Activated CD4-positive, alpha-beta T cell treated with anti-CD3 and anti-CD28 coated beads, Interleukin-2, amount 50 U/mL, for 48 hours (primary cell): ENCODE results near the gene ARID1B.
"Not testable (repeated sequence)": the region's sequence is repeated elsewhere in the genome, so short reads cannot be mapped to it uniquely, and the experiment has no call there.

Experiments
- DNase-seq, 2 experiments: peaks; one replicate each; pipeline ENCODE4 v3.0.0-alpha.2; 2020

Gene ARID1B

DNA sequence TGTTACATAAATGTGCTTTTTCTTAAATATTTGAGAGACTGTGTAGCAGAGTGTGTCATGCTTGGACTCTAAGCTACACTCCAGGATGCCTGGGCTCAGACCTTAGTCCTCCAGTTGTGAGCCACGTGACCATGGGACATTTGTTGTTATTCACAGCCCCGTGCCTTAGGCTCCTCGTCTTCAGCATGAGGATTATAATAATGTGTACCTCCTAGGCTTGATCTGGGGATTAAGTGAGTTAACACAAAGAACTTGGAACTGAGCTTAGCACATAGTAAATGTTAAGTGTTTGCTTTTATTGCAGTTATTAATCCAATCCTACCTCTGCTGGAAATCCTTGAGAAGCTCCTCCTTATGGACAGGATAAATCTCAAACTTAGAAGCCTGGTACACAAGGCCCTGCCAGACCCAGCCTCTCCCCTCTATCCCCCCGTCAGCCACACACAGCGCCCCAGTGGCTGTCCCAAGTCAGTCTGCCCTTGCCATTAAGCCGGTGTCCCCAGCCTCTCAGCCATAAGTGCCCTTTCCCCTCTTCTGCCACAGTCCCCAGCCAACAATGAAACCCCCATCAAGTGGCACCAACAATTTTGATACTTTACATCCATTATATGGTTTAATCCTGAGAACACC, 368.6 kb downstream of the ARID1B start:
- no peak for DNase-seq

GRCh38 chr6:157147054-157148026, 370.2 kb downstream of the ARID1B start:
- not testable (repeated sequence) for DNase-seq

- no peak for DNase-seq
These were observed 371.5 kb downstream of the ARID1B start for GRCh38 chr6:157148391-157149323.

DNA sequence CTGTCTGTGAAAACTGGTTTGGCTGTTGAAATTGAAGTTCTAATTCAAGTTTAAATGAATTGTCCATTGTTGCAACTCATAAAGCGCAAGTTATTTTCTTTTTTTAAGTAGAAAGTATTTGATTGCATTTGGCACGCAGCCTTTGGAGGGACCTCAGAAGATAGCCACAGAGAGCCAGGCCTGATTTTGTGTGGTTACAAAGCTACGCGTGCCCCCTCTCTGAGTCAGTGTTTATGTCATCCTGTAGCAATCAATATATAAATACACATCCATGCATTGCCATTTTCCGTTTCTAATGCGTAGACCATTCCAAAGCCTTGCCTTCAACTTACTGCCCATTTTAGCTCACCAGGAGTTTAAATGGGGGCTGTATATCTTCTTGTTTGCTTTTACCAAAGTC, 372.9 kb downstream of the ARID1B start:
- no peak for DNase-seq

GRCh38 chr6:157151029-157151428, 373.9 kb downstream of the ARID1B start:
- DNase-seq, result no peak

GRCh38 chr6:157151989-157152388, 374.8 kb downstream of the ARID1B start:
- no peak for DNase-seq

DNA sequence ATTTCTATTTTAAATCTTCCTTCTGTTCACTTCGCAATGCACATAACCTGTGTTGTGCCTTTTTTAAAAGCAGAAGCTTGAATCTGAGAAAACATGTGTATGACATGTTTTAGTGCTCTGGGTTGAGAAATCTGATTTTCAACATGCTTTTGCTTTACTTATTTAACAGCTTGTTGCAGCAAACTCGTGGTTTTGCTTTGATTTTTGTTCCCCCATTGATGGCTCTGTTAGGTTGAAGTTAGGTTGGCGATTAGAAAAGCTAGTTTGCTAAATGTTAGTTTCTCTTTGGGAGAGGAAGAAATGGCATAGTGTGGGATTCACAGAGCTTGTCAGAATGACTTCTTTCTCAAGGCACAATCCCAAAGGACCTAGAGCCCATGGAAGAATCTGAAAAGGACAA, 375.4 kb downstream of the ARID1B start:
- DNase-seq, result no peak

DNA sequence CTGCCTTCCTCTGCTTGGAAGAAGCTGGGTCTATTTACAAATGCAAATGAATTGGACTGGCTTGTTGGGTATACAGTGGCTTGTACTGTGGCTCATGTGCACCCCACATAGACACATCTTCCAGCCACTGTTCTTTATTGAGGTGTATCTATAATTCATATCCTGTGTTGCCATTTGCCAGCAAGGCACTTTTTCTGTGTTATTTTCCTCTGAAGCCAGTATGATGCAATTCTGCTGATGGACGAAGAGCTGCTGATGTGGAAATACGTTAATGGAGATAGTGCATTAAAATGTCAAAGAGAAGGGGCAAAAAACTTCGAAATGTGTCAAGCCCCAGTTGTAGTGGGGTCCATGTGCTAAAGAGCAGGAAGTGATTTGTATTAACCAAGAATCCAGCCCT, 378.6 kb downstream of the ARID1B start:
- DNase-seq, result no peak

DNA sequence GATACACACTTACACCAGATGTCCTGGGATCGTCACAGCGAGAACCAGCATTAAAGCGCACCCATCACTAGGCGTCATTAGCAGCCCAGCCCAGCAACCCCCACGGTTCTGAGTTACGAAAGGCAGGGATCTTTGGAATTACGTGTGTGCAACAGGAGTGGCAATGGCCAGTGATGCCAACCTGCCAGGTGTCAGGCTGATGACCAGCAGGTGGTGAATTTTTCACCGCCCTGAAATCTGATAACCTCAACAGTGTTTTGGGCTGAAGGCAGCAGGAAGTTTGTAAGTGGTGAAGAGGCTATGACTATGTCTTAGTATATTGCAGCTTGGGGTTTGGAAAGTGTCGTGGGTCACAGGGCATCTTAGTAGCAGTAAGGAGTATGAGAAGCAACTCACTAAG, 380.1 kb downstream of the ARID1B start:
- DNase-seq, result no peak

DNA sequence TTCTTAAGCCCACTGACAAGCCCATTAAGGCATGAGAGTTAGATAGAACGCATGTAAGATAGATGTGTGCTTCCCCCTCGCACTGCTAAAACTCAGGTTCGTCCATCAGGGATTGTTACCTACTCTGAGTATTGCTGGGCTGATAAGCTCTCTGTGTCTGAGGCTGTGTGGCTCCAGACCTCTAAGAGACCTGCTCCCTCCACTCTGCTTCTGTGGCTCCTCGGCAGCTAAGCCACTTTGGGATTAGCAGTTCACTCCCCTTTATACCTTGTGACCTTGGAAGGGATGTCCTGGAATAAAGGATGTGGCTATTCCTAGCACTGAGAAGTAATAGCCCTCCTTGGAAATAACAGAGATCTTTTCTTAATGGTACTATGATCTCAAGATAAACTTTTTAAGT, 381.3 kb downstream of the ARID1B start:
- no peak for DNase-seq

- no peak for DNase-seq
These were observed 381.7 kb downstream of the ARID1B start for GRCh38 chr6:157158897-157159296.

DNA sequence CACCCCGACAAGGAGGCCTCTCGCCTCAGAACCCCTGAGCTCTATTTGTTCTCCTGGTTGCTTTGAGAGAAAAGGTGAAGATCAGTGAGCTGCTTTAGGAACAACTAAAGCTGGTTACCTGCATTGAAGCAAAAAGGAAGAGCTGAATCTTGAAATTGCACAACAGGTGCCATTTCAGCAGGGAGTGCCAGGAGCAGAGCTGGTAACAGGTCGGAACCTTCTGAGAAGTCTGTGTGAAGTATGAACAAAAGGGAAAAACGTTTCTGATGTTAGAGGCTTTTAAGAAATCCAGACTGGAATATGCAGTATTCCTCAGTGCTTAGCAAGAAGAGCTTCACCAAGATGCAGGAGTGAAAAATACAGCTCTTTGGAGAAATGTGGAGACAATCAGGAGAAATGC, 382.2 kb downstream of the ARID1B start:
- DNase-seq, result no peak

DNA sequence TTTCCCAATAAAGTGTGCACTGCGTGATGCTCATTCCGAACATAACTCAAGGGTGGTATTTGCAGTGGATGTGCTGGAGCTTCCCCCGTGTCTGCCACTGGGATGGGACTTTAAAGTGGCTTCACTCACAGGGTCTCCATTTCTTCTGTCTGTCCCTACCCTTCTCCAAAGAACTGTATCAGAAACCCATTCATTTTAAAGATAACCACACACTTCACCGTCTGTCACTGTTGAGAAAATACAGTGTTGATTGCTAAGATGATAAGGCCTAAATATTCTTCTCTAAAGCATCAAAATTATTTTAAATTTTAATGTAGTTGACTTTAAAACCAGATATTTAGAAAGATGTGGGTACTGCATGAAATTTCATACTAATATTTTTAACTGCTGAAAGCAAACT, 384.7 kb downstream of the ARID1B start:
- DNase-seq, result no peak

GRCh38 chr6:157162766-157163433, 385.7 kb downstream of the ARID1B start:
- no peak for DNase-seq

DNA sequence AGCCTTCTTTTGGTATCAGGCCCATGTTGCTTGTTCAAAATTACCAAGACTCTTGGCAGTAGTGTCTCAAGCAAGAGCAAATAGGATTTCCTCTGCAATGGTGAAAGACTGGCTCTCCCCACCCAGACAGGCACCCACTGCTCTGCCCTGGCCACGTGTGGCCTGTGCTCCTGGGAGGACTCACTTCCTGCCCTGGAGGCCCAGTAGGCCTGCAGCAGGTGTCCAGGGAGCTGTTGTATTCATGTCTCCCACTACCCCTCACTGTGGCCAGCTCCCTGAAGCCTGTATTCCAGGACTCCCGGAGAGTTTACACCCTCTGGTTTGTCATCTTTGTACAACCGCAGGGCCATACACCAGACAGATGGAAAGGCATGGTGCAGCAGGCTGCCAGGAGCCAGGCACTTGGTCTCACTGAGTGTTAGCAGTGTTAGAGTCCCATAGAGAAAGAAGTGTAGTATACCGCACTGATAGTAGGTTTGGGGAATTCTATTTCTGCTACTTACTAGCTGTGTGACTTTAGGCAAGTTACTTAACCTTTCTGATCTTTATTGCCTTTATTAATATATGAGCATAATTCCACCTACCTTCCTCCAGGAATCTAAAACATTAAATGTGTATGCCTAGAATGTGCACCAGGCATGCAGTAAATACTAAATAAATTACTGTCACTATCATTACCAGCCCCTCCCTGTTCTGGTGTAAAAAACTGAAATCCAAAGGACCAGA, 386.4 kb downstream of the ARID1B start:
- no peak for DNase-seq

DNA sequence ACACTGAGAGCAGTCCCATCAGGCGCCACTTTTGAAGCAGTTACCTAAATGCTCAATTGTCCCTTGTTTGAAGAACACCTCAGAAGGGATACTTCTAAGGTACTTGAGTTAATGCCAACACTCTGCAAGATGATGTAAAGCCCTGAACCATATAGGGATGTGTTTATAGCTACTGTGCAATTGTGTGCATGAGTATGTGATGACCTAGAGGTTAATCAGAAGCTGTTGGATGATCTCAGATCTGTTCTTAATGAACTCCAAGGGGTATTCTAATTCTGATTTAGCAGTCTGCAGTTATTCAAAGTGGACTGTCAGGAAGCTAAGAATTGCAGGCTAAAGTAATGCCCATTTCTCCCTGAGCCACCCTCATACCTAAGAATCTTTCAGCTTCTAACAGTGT, 387.8 kb downstream of the ARID1B start:
- no peak for DNase-seq

DNA sequence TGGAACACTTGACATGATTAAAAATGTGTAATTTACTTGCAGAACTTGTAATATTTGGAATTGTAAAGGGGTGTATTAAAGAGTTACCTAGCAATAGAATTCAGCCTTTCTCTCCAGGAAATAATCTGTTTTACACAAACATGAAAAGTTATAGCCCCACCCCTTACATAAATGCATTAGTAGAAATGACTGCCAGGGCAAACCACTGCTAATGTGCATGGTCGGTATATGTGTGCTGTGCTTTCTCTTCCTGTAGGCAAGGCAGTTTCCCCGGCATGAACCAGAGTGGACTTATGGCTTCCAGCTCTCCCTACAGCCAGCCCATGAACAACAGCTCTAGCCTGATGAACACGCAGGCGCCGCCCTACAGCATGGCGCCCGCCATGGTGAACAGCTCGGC, 389.6 kb downstream of the ARID1B start:
- no peak for DNase-seq

DNA sequence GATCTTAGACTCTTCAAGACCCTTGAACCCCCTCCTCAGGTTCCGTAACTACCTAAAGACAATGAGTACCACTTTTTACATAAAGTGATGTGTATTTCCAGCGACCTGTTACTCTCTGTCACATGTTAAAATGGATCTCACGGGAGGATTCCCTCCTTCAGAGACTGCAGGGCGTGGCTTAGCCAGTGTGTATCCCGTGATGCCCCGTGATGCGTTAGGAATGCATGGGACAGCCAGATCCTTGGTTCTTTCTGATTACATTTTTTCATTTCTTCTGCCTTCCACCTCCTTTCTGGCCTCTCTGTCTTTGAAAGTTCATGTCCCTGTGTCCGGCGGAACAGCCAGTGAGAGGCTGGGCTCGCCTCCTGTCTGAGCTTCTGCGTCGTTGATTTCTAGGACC, 390.7 kb downstream of the ARID1B start:
- DNase-seq, result no peak

- no peak for DNase-seq
These were observed 391.3 kb downstream of the ARID1B start for GRCh38 chr6:157168471-157168870.

- no peak for DNase-seq
These were observed 392.0 kb downstream of the ARID1B start for GRCh38 chr6:157169226-157169625.

DNA sequence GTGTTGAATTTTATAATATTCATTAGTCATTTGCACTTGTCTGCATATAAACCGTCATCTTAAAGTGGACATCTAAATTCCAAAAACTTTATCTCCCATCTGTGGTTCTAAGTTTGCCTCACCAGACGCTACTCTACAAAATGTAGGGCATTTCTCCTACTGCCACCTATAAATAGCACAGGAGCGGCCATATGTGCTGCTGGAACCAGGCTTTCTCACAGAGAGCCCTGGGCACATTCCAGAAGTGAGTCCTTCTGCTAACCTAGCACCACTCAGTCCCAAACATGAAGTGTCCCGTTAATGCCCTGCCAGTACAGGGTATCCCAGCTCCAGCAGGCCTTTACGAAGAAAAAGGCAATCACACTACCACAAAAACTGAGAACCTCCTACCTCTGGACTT, 392.5 kb downstream of the ARID1B start:
- no peak for DNase-seq

DNA sequence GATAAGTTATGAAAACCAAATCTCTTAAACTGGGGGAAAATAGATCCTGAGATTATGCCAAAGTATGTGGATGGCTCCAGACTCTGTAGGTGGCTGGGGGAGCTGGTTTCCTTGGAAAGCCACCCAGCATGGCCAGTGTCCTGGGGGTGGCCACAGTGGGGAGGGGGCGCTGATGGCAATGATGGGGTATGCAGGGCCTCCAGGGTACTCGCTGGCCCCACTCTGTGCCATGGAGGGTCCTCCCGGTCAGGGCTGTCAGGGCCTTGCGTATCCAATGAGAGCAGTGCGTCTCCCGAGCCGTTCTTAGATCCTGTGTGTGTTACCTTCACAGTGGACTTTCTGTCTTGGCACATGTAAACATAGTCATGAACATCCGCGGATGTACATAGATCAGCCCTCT, 393.4 kb downstream of the ARID1B start:
- DNase-seq, result no peak
